Tibial artery (tissue), 4 donors: ENCODE measurements around the gene UVRAG.

Source experiments
- DNase-seq, 2 donors: peaks; one replicate each; pipeline ENCODE4 v3.0.0-alpha.2; 2019
- H3K27ac ChIP-seq, 2 donors: fragments of 200-600 bp; sonication (generic) in 1 of 2; 1 replicate in 1 of 2; 2 replicates in 1 of 2; pipeline ENCODE4 v1.5.1; 2018 to 2019; ENCODE audit warnings: mild to moderate bottlenecking in 1 of 2
- H3K27me3 ChIP-seq, 2 donors: fragments of 200-600 bp; sonication (generic) in 1 of 2; one replicate each; pipeline versions ENCODE4 v1.5.1 to v1.6.0; 2016 to 2019
- H3K36me3 ChIP-seq, 3 donors: fragments of 200-600 bp; sonication (generic) in 2 of 3; one replicate each; pipeline ENCODE4 v1.5.1; 2016 to 2019; ENCODE audit warnings: mild to moderate bottlenecking in 2 of 3
- H3K4me1 ChIP-seq, 4 donors: fragments of 200-600 bp; sonication (generic) in 2 of 4; 1 replicate in 3 of 4; 2 replicates in 1 of 4; pipeline ENCODE4 v1.5.1; 2016 to 2019
- H3K4me3 ChIP-seq, 2 donors: fragments of 200-600 bp; sonication (generic) in 1 of 2; 1 replicate in 1 of 2; 2 replicates in 1 of 2; pipeline ENCODE4 v1.5.1; 2018 to 2019; ENCODE audit warnings: mild to moderate bottlenecking in 2 of 2
- H3K9me3 ChIP-seq, 3 donors: fragments of 200-600 bp; sonication (generic) in 1 of 3; one replicate each; pipeline ENCODE4 v1.5.1; 2016 to 2019
- CTCF ChIP-seq, 2 experiments: fragments of 200-600 bp in 1 of 2; fragments of 450-650 bp in 1 of 2; IDR thresholded peaks; one replicate each; pipeline ENCODE4 v1.5.1; 2017 to 2019; ENCODE audit warnings: antibody characterized with exemption in 2 of 2, mild to moderate bottlenecking in 1 of 2, moderate library complexity in 1 of 2
- intact Hi-C: fragments of 100-400 bp; cut with DNase I; formaldehyde crosslinking; loops from one replicate; pipeline ENCODE4 v1.15.0; 2023; ENCODE audit warnings: low total_unique reads

The UVRAG gene

GRCh38 chr11:76159303-76159937 is 344.4 kb downstream of the UVRAG start:
- DNase-seq, result no peak
- Histone ChIP-seq H3K4me3 (no peak overlapping the region), H3K36me3 (no peaks in the 10 kb centered on the region), H3K27me3 (peaks cover 0 to 30% of the 10 kb centered on the region in 2 donors), H3K27ac (no peak overlapping the region), H3K9me3 (no peaks in the 10 kb centered on the region), H3K4me1 (peaks cover 0 to 11% (median 9%) of the 10 kb centered on the region in 4 donors)
- intact Hi-C loops, result no loop called here
- no peak for TF ChIP-seq CTCF (IDR thresholded peaks at IDR 0.05)

GRCh38 chr11:76159983-76160661 is 345.1 kb downstream of the UVRAG start:
- H3K4me1 ChIP-seq, result peaks cover 0 to 11% (median 9%) of the 10 kb centered on the region in 4 donors
- no peaks in the 10 kb centered on the region for H3K36me3 ChIP-seq
- no peaks in the 10 kb centered on the region for H3K9me3 ChIP-seq
- DNase-seq, result no peak
- intact Hi-C loops, result no loop called here
- H3K4me3 ChIP-seq, result no peak overlapping the region
- TF ChIP-seq CTCF (IDR thresholded peaks at IDR 0.05), result no peak
- peaks cover 0 to 30% of the 10 kb centered on the region in 2 donors for H3K27me3 ChIP-seq
- H3K27ac ChIP-seq, result no peak overlapping the region

GRCh38 chr11:76160856-76161255 is 345.8 kb downstream of the UVRAG start:
- Histone ChIP-seq H3K4me3 (no peak overlapping the region), H3K36me3 (no peaks in the 10 kb centered on the region), H3K4me1 (peaks cover 0 to 11% (median 9%) of the 10 kb centered on the region in 4 donors), H3K27ac (no peak overlapping the region), H3K27me3 (peaks cover 0 to 30% of the 10 kb centered on the region in 2 donors), H3K9me3 (no peaks in the 10 kb centered on the region)
- no peak for DNase-seq
- intact Hi-C loops, result no loop called here
- TF ChIP-seq CTCF (IDR thresholded peaks at IDR 0.05), result no peak

- DNase-seq, result no peak
- Histone ChIP-seq H3K4me1 (peaks cover 0 to 11% (median 9%) of the 10 kb centered on the region in 4 donors), H3K27me3 (peaks cover 0 to 30% of the 10 kb centered on the region in 2 donors), H3K4me3 (peak overlapping the region in 1 of 2 donors; percentile 12), H3K36me3 (no peaks in the 10 kb centered on the region), H3K27ac (no peak overlapping the region), H3K9me3 (no peaks in the 10 kb centered on the region)
- TF ChIP-seq CTCF (IDR thresholded peaks at IDR 0.05), result no peak
- intact Hi-C loops, result no loop called here
Measured at GRCh38 chr11:76161261-76161961, 346.4 kb downstream of the UVRAG start.

- intact Hi-C loops, result no loop called here
- Histone ChIP-seq H3K27me3 (peaks cover 0 to 30% of the 10 kb centered on the region in 2 donors), H3K4me3 (no peak overlapping the region), H3K4me1 (peaks cover 0 to 11% (median 9%) of the 10 kb centered on the region in 4 donors), H3K9me3 (no peaks in the 10 kb centered on the region), H3K36me3 (no peaks in the 10 kb centered on the region), H3K27ac (no peak overlapping the region)
- TF ChIP-seq CTCF (IDR thresholded peaks at IDR 0.05), result no peak
- no peak for DNase-seq
Measured at GRCh38 chr11:76162336-76163288, 347.6 kb downstream of the UVRAG start.
